HL-60/S4 (cell line): Measurements from ENCODE around the gene RAET1E.
"Not testable (repeated sequence)": the region's sequence is repeated elsewhere in the genome, so short reads cannot be mapped to it uniquely, and the experiment has no call there.

Experiments
- in situ Hi-C: fragments of 300-500 bp; cut with MboI; formaldehyde crosslinking; loops from 2 replicates; pipeline ENCODE4 v1.14.3; 2022; ENCODE audit warnings: low sequenced_read_pairs

RAET1E gene

GRCh38 chr6:149863698-149864577 lies 34.0 kb downstream of the RAET1E start, which contains the start of gene LRP11:
Gene LRP11, minus strand, starts transcription at chr6:149864359. Its CDS starts 339 bp downstream, at chr6:149864020.
- in situ Hi-C loops, result no loop called here

GRCh38 chr6:149862922-149863697 lies 34.8 kb downstream of the RAET1E start:
- in situ Hi-C loops, result no loop called here

- in situ Hi-C loops, result not testable (repeated sequence)
These were observed 35.5 kb downstream of the RAET1E start for GRCh38 chr6:149862424-149862738.

GRCh38 chr6:149861603-149862423 lies 36.1 kb downstream of the RAET1E start:
- in situ Hi-C loops, result no loop called here

DNA sequence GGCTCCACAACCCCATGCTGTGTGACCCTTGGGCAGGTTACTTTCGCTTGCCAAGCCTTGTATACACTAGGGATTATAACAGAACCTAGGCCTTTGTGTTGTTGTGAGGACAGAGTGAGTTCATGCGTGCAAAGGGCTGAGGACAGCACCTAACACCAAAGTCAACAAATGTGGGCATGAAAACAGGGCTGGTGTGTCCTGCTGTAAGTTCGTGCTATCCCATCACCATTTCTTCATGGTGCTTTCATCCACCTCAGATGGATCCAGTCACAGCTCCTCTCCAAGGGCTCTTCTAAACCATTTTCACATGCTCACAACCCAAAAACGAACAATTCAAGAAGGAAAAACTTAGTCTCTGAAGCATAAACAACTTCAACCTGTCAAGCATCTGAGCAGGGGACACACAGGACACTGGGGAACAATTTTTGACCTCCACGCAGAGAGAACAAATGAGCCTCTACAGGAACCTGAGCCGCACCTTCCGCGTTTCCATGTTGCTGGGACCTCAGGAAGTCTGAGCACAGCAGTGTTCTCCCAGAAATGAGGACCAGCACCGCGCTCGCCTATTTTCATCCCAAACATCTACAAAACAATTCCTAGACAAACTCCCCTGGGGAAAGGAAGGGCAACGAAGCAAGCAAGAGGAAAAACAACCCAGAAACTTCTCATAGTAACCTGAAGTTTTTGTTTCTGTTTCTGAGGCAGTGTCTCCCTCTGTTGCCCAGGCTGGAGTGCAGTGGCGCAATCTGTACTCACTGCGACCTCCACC lies 36.9 kb downstream of the RAET1E start:
- in situ Hi-C loops, result no loop called here

DNA sequence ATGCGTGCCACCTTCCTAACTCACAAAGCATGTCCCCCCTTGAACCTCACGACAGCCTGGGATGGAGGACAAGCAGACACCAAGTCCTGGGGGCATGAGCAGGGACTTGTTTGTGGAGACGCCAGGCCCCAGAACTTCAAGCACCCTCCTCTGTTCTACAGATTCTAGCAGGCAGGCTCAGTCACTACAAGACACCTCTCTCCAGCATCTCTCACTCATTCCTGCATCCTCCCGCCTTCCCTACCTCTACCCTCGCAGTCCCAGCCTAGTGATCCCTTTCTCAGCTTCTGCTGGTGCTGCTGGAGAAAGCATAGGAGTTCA lies 37.4 kb downstream of the RAET1E start:
- in situ Hi-C loops, result no loop called here

DNA sequence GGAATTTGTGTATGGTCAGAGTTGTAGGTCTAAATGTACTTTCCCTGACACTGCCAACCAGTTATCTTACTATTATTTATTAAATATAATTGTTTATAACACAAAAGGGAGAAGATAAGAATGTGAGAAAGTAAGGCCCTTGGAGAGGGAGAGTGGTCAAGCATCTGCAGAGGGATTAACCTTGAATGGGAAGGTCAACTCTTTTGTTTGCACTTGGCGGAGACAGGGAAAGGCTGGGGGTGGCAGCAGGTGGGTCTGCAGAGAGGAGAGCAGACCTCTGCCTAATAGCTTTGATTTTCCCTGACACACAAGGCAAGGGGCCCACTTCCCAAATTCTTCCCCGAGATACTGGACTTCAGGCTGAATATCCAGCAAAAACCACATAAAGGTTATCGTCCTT lies 38.0 kb downstream of the RAET1E start:
- in situ Hi-C loops, result no loop called here

GRCh38 chr6:149859368-149859767 lies 38.5 kb downstream of the RAET1E start:
- in situ Hi-C loops, result no loop called here

- in situ Hi-C loops, result no loop called here
These were observed 40.4 kb downstream of the RAET1E start for GRCh38 chr6:149857541-149857940.

GRCh38 chr6:149856256-149856994 lies 41.5 kb downstream of the RAET1E start:
- in situ Hi-C loops, result no loop called here

GRCh38 chr6:149855741-149856140 lies 42.2 kb downstream of the RAET1E start:
- in situ Hi-C loops, result no loop called here

GRCh38 chr6:149855040-149855654 lies 42.8 kb downstream of the RAET1E start:
- in situ Hi-C loops, result no loop called here

GRCh38 chr6:149854532-149854931 lies 43.4 kb downstream of the RAET1E start:
- in situ Hi-C loops, result no loop called here

GRCh38 chr6:149854017-149854416 lies 43.9 kb downstream of the RAET1E start:
- in situ Hi-C loops, result not testable (repeated sequence)

- in situ Hi-C loops, result no loop called here
These were observed 45.0 kb downstream of the RAET1E start for GRCh38 chr6:149852881-149853280.

GRCh38 chr6:149852180-149852579 lies 45.7 kb downstream of the RAET1E start:
- in situ Hi-C loops, result no loop called here

- in situ Hi-C loops, result no loop called here
These were observed 46.3 kb downstream of the RAET1E start for GRCh38 chr6:149851461-149852110.

DNA sequence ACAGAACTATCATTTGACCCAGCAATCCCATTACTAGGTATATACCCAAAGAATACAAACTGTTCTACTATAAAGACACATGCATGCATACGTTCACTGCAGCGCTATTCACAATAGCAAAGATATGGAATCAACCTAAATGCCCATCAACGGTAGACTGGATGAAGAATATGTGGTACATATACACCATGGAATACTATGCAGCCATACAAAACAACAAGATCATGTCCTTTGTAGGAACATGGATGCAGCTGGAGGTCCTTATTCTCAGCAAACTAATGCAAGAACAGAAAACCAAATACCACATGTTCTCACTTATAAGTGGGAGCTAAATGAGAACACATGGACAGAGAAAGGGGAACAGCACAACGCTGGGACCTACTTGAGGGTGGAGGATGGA lies 49.6 kb downstream of the RAET1E start:
- in situ Hi-C loops, result loop anchor here (5.0 kb wide), 1 partner anchor 74 kb away; the partner anchor contains the start of gene RAET1G
